Endothelial cell of umbilical vein (primary cell): Measurements from ENCODE around the gene MAP4K4. TPM values are rescaled to one million over a fixed set of nuclear protein-coding genes. Genes with fewer than 3 reads are reported as not detected.

Experiments used
- BruUV-seq: library from RNA; stranded (reverse); fragments of 400-500 nt; replicated peaks from 2 replicates; lab custom pipeline; 2021; lab: Mats Ljungman, UMichigan
- CTCF ChIA-PET: fragments of 300-600, 350-600 bp; sonication (Branson Sonifier 250); formaldehyde crosslinking; loops from one replicate; lab custom pipeline; 2021; ENCODE audit warnings: antibody characterized with exemption, inconsistent platforms; lab: Charles Lee
- POLR2A ChIA-PET: fragments of 300-600, 350-600 bp; sonication (Branson Sonifier 250); formaldehyde crosslinking; loops from one replicate; lab custom pipeline; 2021; ENCODE audit warnings: antibody characterized with exemption, inconsistent platforms; lab: Charles Lee
- DNase-seq: peaks from one replicate; pipeline ENCODE4 v3.0.0-alpha.2; 2011; ENCODE audit warnings: low read depth, low spot score
- FAIRE-seq: peaks from 2 replicates; lab custom pipeline; 2011; peaks lifted over from hg19 to GRCh38; lab: Jason Lieb, UNC
- H2AFZ ChIP-seq: 2 replicates; pipeline ENCODE4 v1.6.0; 2012; ENCODE audit warnings: low read depth, low read length, control low read depth, inconsistent platforms
- H3K27ac ChIP-seq: 2 replicates; pipeline ENCODE4 v1.5.1; 2011; ENCODE audit warnings: low read depth, mild to moderate bottlenecking, control low read depth, low read length, moderate library complexity; ENCODE audit not compliant: insufficient read depth
- H3K27me3 ChIP-seq, 2 experiments: 2 replicates each; pipeline versions ENCODE4 v1.6.0 to v1.6.1; 2011; ENCODE audit warnings: low read length in 2 of 2, mixed read lengths in 1 of 2; ENCODE audit not compliant: control insufficient read depth in 2 of 2, insufficient read depth in 2 of 2
- H3K36me3 ChIP-seq, 2 experiments: 2 replicates in 1 of 2; 3 replicates in 1 of 2; pipeline ENCODE4 v1.5.1; 2011; ENCODE audit warnings: low read length in 2 of 2, mild to moderate bottlenecking in 1 of 2, moderate library complexity in 1 of 2; ENCODE audit not compliant: control insufficient read depth in 2 of 2, insufficient read depth in 2 of 2; ENCODE audit errors: extremely low read depth in 1 of 2
- H3K4me1 ChIP-seq: 3 replicates; pipeline ENCODE4 v1.5.1; 2011; ENCODE audit warnings: mild to moderate bottlenecking, low read length; ENCODE audit not compliant: control insufficient read depth, insufficient read depth; ENCODE audit errors: extremely low read depth
- H3K4me2 ChIP-seq: 2 replicates; pipeline ENCODE4 v1.6.1; 2011; ENCODE audit warnings: low read length, control low read depth, mixed read lengths; ENCODE audit not compliant: insufficient read depth
- H3K4me3 ChIP-seq, 3 experiments: fragments of 200-600 bp in 1 of 3; sonication (generic), shearing (Covaris generic) in 1 of 3; replicated peaks in 1 of 3; 2 replicates each; pipeline ENCODE4 v1.5.1; 2011 to 2016; ENCODE audit warnings: control low read depth in 3 of 3, low read length in 3 of 3, mild to moderate bottlenecking in 2 of 3, inconsistent platforms in 1 of 3, low read depth in 1 of 3, moderate library complexity in 1 of 3; ENCODE audit not compliant: insufficient read depth in 1 of 3
- H3K79me2 ChIP-seq: 2 replicates; pipeline ENCODE4 v1.6.0; 2012; ENCODE audit warnings: low read length, inconsistent platforms; ENCODE audit not compliant: control insufficient read depth, insufficient read depth
- H3K9ac ChIP-seq: replicated peaks from 2 replicates; pipeline ENCODE3; 2011; ENCODE audit warnings: low read length, control low read depth; ENCODE audit not compliant: insufficient read depth; ENCODE audit errors: extremely low read depth
- H3K9me1 ChIP-seq: replicated peaks from 3 replicates; pipeline ENCODE4 v1.6.0; 2011; ENCODE audit warnings: mild to moderate bottlenecking, low read length; ENCODE audit not compliant: control insufficient read depth, insufficient read depth; ENCODE audit errors: extremely low read depth
- H3K9me3 ChIP-seq: replicated peaks from 2 replicates; pipeline ENCODE4 v1.5.1; 2012; ENCODE audit warnings: low read length, inconsistent platforms; ENCODE audit not compliant: control insufficient read depth, insufficient read depth
- H4K20me1 ChIP-seq: replicated peaks from 2 replicates; pipeline ENCODE3; 2011; ENCODE audit warnings: mild to moderate bottlenecking, low read length; ENCODE audit not compliant: control insufficient read depth, insufficient read depth; ENCODE audit errors: extremely low read depth
- EZH2 ChIP-seq: IDR thresholded peaks from 2 replicates; pipeline ENCODE4 v1.6.1; 2012; ENCODE audit warnings: borderline replicate concordance, low read depth, mild to moderate bottlenecking, moderate library complexity, low read length, inconsistent platforms; ENCODE audit not compliant: severe bottlenecking
- FOS ChIP-seq: IDR thresholded peaks from 2 replicates; pipeline ENCODE4 v1.6.1; 2011; ENCODE audit warnings: mild to moderate bottlenecking, low read length, moderate library complexity, borderline replicate concordance; ENCODE audit not compliant: insufficient read depth
- GATA2 ChIP-seq: IDR thresholded peaks from 2 replicates; pipeline ENCODE4 v1.7.0; 2011; ENCODE audit warnings: low read depth, mild to moderate bottlenecking, moderate library complexity, mixed read lengths, low read length; ENCODE audit not compliant: insufficient read length, insufficient read depth
- JUN ChIP-seq: IDR thresholded peaks from 2 replicates; pipeline ENCODE4 v1.6.1; 2011; ENCODE audit warnings: borderline replicate concordance, low read depth; ENCODE audit not compliant: insufficient read length, insufficient read depth
- MAX ChIP-seq: IDR thresholded peaks from 2 replicates; pipeline ENCODE4 v1.6.1; 2011; ENCODE audit not compliant: insufficient read depth, insufficient read length
- MYC ChIP-seq: IDR thresholded peaks from one replicate; pipeline ENCODE4 v1.6.1; 2011; ENCODE audit warnings: mild to moderate bottlenecking, low read depth, low read length
- POLR2A ChIP-seq: IDR thresholded peaks from 2 replicates; pipeline ENCODE4 v1.6.1; 2012; ENCODE audit warnings: low read depth, mild to moderate bottlenecking, control low read depth, low read length
- POLR2AphosphoS5 ChIP-seq: IDR thresholded peaks from 2 replicates; pipeline ENCODE4 v1.6.1; 2012; ENCODE audit warnings: low read depth, mild to moderate bottlenecking, control low read depth, low read length, moderate library complexity; ENCODE audit not compliant: insufficient read depth
- dilution Hi-C: fragments of 300-500 bp; cut with MboI; formaldehyde crosslinking; loops from one replicate; pipeline ENCODE4 v1.15.0; 2019; ENCODE audit warnings: low sequenced_read_pairs; ENCODE audit not compliant: extremely low pct_ligation_motif_present
- intact Hi-C: fragments of 100-400 bp; cut with micrococcal nuclease; formaldehyde crosslinking; loops from one replicate; pipeline ENCODE4 v1.10.0; 2022
- polyA plus RNA-seq, 4 experiments: library from polyadenylated mRNA; depleted of rRNA in 3 of 4; stranded (reverse) in 3 of 4; unstranded in 1 of 4; fragments of >200 nt; gene quantifications; 2 replicates each; pipeline versions ENCODE4 v1.2.1 to v1.2.3, GENCODE V29; 2011 to 2012; ENCODE audit warnings: missing spikeins in 1 of 4
- total RNA-seq: library from RNA; stranded (reverse); gene quantifications from 2 replicates; pipeline ENCODE4 v1.2.3, GENCODE V29; 2021
- TF ChIP-seq, protein P1 (sequence below), 2 donors: IDR thresholded peaks; 1 replicate in 1 of 2; 2 replicates in 1 of 2; pipeline ENCODE4 v1.5.1; 2011; ENCODE audit warnings: low read length in 2 of 2, mild to moderate bottlenecking in 2 of 2, moderate library complexity in 2 of 2, control low read depth in 1 of 2, inconsistent platforms in 1 of 2, low read depth in 1 of 2; ENCODE audit not compliant: insufficient read depth in 1 of 2; ENCODE audit errors: extremely low read depth in 1 of 2

The MAP4K4 gene
- total and polyA plus RNA-seq, 2 donors (not counting 3 experiments of a cell fraction or from before 2014, with no cell fraction given) = 79.4 to 269 TPM

DNA sequence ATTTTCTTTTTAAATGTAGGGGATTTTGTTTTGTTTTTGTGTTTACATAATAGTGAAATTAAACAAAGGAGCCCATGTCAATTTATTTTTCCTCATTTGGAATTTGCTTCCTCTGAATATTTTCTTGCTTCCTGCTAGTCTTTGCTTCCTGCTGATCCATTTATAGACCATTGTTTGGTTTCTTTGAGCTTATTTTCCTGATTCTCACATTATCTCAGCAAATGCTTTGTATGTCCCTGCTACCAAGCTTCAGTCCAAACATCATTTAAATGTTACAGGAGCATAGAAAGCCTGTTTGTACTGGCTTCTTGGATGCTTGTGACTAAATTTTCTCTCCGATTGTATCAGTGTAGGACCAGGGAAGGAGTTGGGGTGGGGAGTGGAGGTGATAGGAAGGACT is 166.9 kb downstream of the MAP4K4 start:
- intact Hi-C loops = no loop called here
- POLR2A ChIA-PET = no interaction called here
- peak; percentile 79 for FAIRE-seq

GRCh38 chr2:101868525-101868924 is 171.0 kb downstream of the MAP4K4 start:
- intact Hi-C loops = no loop called here
- Histone ChIP-seq H3K9me3 (no peaks in the 10 kb centered on the region), H3K9me1 (no peaks in the 10 kb centered on the region), H3K27me3 (no peaks in the 10 kb centered on the region), H3K4me3 (no peak overlapping the region), H3K4me1 (peaks cover 15% of the 10 kb centered on the region), H3K4me2 (no peak overlapping the region), H3K27ac (no peak overlapping the region), H2AFZ (no peak overlapping the region), H3K36me3 (peaks cover 51 to 68% of the 10 kb centered on the region in 2 experiments), H3K9ac (no peak overlapping the region), H3K79me2 (peaks cover 14% of the 10 kb centered on the region), H4K20me1 (no peaks in the 10 kb centered on the region)
- FAIRE-seq = no peak
- BruUV-seq = no TSS peak
- DNase-seq = no peak
- dilution Hi-C loops = no loop called here
- TF ChIP-seq MAX (no peak), GATA2 (no peak), MYC (no peak), POLR2A (no peak), JUN (no peak), FOS (no peak), POLR2AphosphoS5 (no peak), EZH2 (no peak)
- TF ChIP-seq, protein P1, sequence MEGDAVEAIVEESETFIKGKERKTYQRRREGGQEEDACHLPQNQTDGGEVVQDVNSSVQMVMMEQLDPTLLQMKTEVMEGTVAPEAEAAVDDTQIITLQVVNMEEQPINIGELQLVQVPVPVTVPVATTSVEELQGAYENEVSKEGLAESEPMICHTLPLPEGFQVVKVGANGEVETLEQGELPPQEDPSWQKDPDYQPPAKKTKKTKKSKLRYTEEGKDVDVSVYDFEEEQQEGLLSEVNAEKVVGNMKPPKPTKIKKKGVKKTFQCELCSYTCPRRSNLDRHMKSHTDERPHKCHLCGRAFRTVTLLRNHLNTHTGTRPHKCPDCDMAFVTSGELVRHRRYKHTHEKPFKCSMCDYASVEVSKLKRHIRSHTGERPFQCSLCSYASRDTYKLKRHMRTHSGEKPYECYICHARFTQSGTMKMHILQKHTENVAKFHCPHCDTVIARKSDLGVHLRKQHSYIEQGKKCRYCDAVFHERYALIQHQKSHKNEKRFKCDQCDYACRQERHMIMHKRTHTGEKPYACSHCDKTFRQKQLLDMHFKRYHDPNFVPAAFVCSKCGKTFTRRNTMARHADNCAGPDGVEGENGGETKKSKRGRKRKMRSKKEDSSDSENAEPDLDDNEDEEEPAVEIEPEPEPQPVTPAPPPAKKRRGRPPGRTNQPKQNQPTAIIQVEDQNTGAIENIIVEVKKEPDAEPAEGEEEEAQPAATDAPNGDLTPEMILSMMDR (IDR thresholded peaks at IDR 0.05; ENCODE audit: extremely low read depth in 1 of 2, insufficient read depth in 1 of 2, low read depth in 1 of 2, low read length in 2 of 2) = no peak
- CTCF ChIA-PET = interaction anchor here (0.8 kb wide), 1 partner anchor 12 kb away, joined by 3 read pairs; no protein-coding TSS in a partner anchor
- POLR2A ChIA-PET = no interaction called here

More for the DNA sequence above, 166.9 kb downstream of the MAP4K4 start:
- peak overlapping the region; percentile 55 for H3K4me2 ChIP-seq
- H3K27ac ChIP-seq = peak overlapping the region; percentile 62
- dilution Hi-C loops = no loop called here
- no TSS peak for BruUV-seq
- H4K20me1 ChIP-seq = no peaks in the 10 kb centered on the region
- H3K4me1 ChIP-seq = peaks cover 20% of the 10 kb centered on the region
- H3K4me3 ChIP-seq = peak overlapping the region in 1 of 3 experiments; percentile 13
- TF ChIP-seq GATA2 (no peak), JUN (peak; percentile 3), MAX (no peak)
- no peak overlapping the region for H2AFZ ChIP-seq
- no peaks in the 10 kb centered on the region for H3K9me3 ChIP-seq
- peak; percentile 59 for DNase-seq
- no peaks in the 10 kb centered on the region for H3K9me1 ChIP-seq
- CTCF ChIA-PET = interaction anchor here (0.8 to 2.2 kb wide), 11 partner anchors 9 to 514 kb away, joined by 3 to 10 read pairs (median 4); no protein-coding TSS in a partner anchor
- H3K79me2 ChIP-seq = peaks cover 10% of the 10 kb centered on the region
- peaks cover 42 to 53% of the 10 kb centered on the region in 2 experiments for H3K36me3 ChIP-seq
- H3K27me3 ChIP-seq = no peaks in the 10 kb centered on the region
- H3K9ac ChIP-seq = peak overlapping the region; percentile 29
